ENCODE results near the gene ZNF776. TPM values are rescaled to one million over a fixed set of nuclear protein-coding genes. Genes with fewer than 3 reads are reported as not detected.
A peak's percentile ranks its signal among the peaks of the same experiment; 100 is the strongest.

Gene ZNF776
- total RNA-seq, 1 donor from 2014 or later = 29.6 TPM

DNA sequence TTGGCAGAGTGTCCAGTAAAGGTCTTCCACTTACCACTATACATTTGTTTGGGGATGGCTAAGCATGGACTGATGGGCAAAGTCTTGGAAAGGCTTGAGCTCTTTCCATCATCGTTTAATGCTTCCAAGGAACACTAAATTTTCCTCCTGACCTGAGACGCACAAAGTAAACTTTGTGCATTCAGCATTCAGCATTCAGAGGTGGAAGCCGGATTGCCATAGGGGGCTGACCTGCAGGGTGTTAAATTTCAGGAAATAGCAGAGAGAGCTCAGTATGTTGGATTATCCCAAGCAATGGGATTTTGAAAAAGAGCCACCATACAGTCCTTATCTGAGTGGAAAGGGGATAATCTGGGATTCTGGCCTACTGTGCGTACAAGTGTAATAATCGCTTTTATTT, 54.1 kb downstream of the ZNF776 start:
- Mint-ChIP-seq H3K36me3 (peaks cover 29% of the 10 kb centered on the region), H3K4me3 (peak overlapping the region; percentile 2), H3K9me3 (no peaks in the 10 kb centered on the region), H3K27ac (peak overlapping the region; percentile 91), H3K27me3 (no peaks in the 10 kb centered on the region), H3K4me1 (ENCODE audit: unreplicated experiment) (peaks cover 50% of the 10 kb centered on the region)
- TF ChIP-seq, protein P1, sequence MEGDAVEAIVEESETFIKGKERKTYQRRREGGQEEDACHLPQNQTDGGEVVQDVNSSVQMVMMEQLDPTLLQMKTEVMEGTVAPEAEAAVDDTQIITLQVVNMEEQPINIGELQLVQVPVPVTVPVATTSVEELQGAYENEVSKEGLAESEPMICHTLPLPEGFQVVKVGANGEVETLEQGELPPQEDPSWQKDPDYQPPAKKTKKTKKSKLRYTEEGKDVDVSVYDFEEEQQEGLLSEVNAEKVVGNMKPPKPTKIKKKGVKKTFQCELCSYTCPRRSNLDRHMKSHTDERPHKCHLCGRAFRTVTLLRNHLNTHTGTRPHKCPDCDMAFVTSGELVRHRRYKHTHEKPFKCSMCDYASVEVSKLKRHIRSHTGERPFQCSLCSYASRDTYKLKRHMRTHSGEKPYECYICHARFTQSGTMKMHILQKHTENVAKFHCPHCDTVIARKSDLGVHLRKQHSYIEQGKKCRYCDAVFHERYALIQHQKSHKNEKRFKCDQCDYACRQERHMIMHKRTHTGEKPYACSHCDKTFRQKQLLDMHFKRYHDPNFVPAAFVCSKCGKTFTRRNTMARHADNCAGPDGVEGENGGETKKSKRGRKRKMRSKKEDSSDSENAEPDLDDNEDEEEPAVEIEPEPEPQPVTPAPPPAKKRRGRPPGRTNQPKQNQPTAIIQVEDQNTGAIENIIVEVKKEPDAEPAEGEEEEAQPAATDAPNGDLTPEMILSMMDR (conservative IDR thresholded peaks at IDR 0.05) = no peak
- no peak for DNase-seq (ENCODE audit: extremely low spot score, unreplicated experiment)

DNA sequence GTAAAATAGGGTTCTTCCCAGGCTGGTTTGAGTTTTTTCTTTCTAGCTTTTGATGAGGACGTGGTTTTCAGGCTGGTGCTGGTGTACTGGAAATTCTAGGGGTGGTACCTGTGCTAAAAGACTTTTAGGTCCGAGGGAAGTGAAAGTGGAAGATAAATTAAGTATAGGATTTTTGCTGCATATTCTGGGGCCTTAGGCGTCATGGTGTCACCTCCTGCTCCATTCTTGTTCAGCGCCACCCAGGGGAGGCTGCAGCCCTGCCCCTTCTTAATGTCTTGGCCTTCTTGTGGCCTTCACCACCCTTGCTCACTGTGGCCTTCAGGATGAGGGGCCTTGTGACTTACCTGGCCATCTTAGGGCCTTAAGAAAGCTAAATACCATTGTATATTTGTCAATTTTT, 55.7 kb downstream of the ZNF776 start:
- Mint-ChIP-seq H3K9me3 (no peaks in the 10 kb centered on the region), H3K36me3 (peaks cover 28% of the 10 kb centered on the region), H3K4me1 (ENCODE audit: unreplicated experiment) (peaks cover 53% of the 10 kb centered on the region), H3K4me3 (peak overlapping the region; percentile 53), H3K27ac (peak overlapping the region; percentile 88), H3K27me3 (no peaks in the 10 kb centered on the region)
- TF ChIP-seq, protein P1 (conservative IDR thresholded peaks at IDR 0.05) = no peak
- no peak for DNase-seq (ENCODE audit: extremely low spot score, unreplicated experiment)

DNA sequence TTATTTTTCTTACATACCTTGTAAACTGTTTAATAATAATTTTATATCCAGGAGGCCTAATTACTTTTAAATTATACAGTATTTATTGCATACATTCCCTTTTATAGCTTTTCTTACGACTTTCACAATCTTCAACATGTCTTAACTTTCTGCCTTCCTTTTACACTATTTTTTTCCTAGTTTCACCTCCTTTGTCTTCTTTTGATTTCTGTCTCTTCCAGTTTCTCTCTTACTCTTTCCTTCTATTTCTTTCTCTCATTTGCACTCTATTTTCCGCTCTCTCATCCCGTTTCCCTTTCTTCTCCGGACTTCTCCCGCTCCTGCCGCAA, 56.6 kb downstream of the ZNF776 start:
- Mint-ChIP-seq H3K27me3 (no peaks in the 10 kb centered on the region), H3K4me3 (peak overlapping the region; percentile 95), H3K9me3 (no peaks in the 10 kb centered on the region), H3K36me3 (peaks cover 34% of the 10 kb centered on the region), H3K4me1 (ENCODE audit: unreplicated experiment) (peaks cover 57% of the 10 kb centered on the region), H3K27ac (peak overlapping the region; percentile 98)
- TF ChIP-seq, protein P1 (conservative IDR thresholded peaks at IDR 0.05) = no peak
- no peak for DNase-seq (ENCODE audit: extremely low spot score, unreplicated experiment)

DNA sequence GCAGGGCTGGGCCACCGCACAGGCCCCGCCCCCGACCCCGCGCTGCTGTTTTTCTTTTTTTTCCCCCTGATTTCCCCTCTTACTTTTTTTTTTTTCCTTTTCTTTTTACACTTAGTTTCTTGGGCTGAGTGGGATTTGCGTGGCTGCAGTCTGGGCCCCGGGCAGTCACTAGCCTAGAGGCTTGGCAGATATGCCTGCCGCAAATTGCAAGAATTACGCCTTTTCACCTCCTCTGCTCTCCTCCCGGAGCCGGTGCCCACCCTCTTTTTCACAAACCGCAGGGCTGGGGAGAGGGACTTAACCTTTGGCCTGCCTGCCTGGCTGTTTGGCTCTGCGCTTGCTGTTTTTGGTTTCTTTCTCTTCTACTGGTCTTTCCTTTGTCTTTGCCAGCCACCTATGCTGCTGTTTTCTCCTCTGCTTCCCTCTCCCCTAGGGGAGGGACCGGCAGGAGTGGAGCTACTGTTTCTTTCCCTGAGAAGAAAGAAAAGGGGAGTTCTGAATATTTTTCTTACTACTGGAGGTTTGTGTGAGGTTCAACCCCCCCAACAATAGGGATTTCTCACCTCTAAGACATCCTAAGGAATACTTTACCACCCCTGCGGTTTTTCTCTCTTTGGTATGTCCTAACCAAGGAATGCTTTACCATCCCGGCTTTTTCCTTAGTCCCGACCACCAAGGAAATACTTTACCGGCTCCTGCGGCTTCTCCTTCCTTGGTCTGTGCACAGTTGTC, 57.1 kb downstream of the ZNF776 start:
- peaks cover 34% of the 10 kb centered on the region for H3K36me3 Mint-ChIP-seq
- H3K27ac Mint-ChIP-seq = peak overlapping the region; percentile 98
- H3K27me3 Mint-ChIP-seq = no peaks in the 10 kb centered on the region
- no peaks in the 10 kb centered on the region for H3K9me3 Mint-ChIP-seq
- TF ChIP-seq, protein P1 (conservative IDR thresholded peaks at IDR 0.05) = no peak
- peaks cover 57% of the 10 kb centered on the region for H3K4me1 Mint-ChIP-seq (ENCODE audit: unreplicated experiment)
- peak; percentile 74 for DNase-seq (ENCODE audit: extremely low spot score, unreplicated experiment)
- peak overlapping the region; percentile 95 for H3K4me3 Mint-ChIP-seq

DNA sequence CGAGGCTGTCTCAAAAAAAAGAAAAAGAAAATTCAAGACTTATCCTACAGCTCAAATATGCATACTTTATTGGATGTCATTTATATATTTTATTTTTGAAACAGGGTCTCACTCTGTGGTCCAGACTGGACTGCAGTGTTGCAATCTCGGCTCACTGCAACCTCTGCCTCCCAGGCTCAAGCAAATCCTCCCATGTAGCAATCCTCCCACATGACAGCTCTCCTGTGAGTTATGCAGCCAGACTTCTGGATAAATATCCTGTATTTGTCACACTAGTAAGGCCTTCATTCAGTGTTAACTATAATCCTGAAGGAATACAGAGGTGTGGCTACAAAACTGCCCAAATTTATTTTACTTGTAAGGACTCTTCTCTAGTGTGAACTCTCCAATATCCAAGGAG, 60.9 kb downstream of the ZNF776 start:
- TF ChIP-seq, protein P1 (conservative IDR thresholded peaks at IDR 0.05) = no peak
- peaks cover 36% of the 10 kb centered on the region for H3K36me3 Mint-ChIP-seq
- H3K4me1 Mint-ChIP-seq (ENCODE audit: unreplicated experiment) = peaks cover 38% of the 10 kb centered on the region
- DNase-seq (ENCODE audit: extremely low spot score, unreplicated experiment) = no peak
- H3K4me3 Mint-ChIP-seq = peak overlapping the region; percentile 34
- H3K27me3 Mint-ChIP-seq = no peaks in the 10 kb centered on the region
- no peaks in the 10 kb centered on the region for H3K9me3 Mint-ChIP-seq
- H3K27ac Mint-ChIP-seq = peak overlapping the region; percentile 6

Other genes starting within 250 kb of the ZNF776 start
- gene ZNF773, start 246.9 kb upstream of the ZNF776 start, total RNA-seq (ENCODE audit: low replicate concordance) = 9.6 and 9.8 TPM in 2 replicates
- 8.5 and 9.2 TPM in 2 replicates for gene ZNF549, start 219.5 kb upstream of the ZNF776 start, total RNA-seq (ENCODE audit: low replicate concordance)
- gene ZNF550, start 187.0 kb upstream of the ZNF776 start, total RNA-seq (ENCODE audit: low replicate concordance) = 15.9 and 18.7 TPM in 2 replicates
- 9.1 and 10.3 TPM in 2 replicates for gene ZNF416, start 167.9 kb upstream of the ZNF776 start, total RNA-seq (ENCODE audit: low replicate concordance)
- gene ZIK1, start 162.7 kb upstream of the ZNF776 start, total RNA-seq (ENCODE audit: low replicate concordance) = 11.5 and 17.6 TPM in 2 replicates
- 4.8 and 4.9 TPM in 2 replicates for gene ZNF530, start 146.9 kb upstream of the ZNF776 start, total RNA-seq (ENCODE audit: low replicate concordance)
- 24.7 and 27.1 TPM in 2 replicates for gene ZNF134, start 132.6 kb upstream of the ZNF776 start, total RNA-seq (ENCODE audit: low replicate concordance)
- 15.2 and 26.5 TPM in 2 replicates for gene ZNF211, start 113.6 kb upstream of the ZNF776 start, total RNA-seq (ENCODE audit: low replicate concordance)
- gene ZSCAN4, start 77.9 kb upstream of the ZNF776 start, total RNA-seq (ENCODE audit: low replicate concordance) = not detected in 2 replicates
- gene ZNF551, start 64.8 kb upstream of the ZNF776 start, total RNA-seq (ENCODE audit: low replicate concordance) = 14.4 and 16.1 TPM in 2 replicates
- gene ZNF154, start 37.6 kb upstream of the ZNF776 start, total RNA-seq (ENCODE audit: low replicate concordance) = 13.2 and 15.4 TPM in 2 replicates
- 5.9 and 7.8 TPM in 2 replicates for gene ZNF671, start 19.2 kb upstream of the ZNF776 start, total RNA-seq (ENCODE audit: low replicate concordance)
- 19.6 and 25.3 TPM in 2 replicates for gene ZNF586, start 22.9 kb downstream of the ZNF776 start, total RNA-seq (ENCODE audit: low replicate concordance)
- 19.0 and 30.4 TPM in 2 replicates for gene ZNF552, start 68.1 kb downstream of the ZNF776 start, total RNA-seq (ENCODE audit: low replicate concordance)
- 20.9 and 25.5 TPM in 2 replicates for gene ZNF587B, start 83.5 kb downstream of the ZNF776 start, total RNA-seq (ENCODE audit: low replicate concordance)
- gene ZNF587, start 103.0 kb downstream of the ZNF776 start, total RNA-seq (ENCODE audit: low replicate concordance) = 48.2 and 61.3 TPM in 2 replicates
- 28.2 and 38.3 TPM in 2 replicates for gene ZNF814, start 142.2 kb downstream of the ZNF776 start, total RNA-seq (ENCODE audit: low replicate concordance)
- gene ZNF417, start 169.8 kb downstream of the ZNF776 start, total RNA-seq (ENCODE audit: low replicate concordance) = 20.8 and 26.8 TPM in 2 replicates
- gene ZNF418, start 188.6 kb downstream of the ZNF776 start, total RNA-seq (ENCODE audit: low replicate concordance) = 14.3 and 24.6 TPM in 2 replicates
- 10.2 and 10.4 TPM in 2 replicates for gene ZNF256, start 200.9 kb downstream of the ZNF776 start, total RNA-seq (ENCODE audit: low replicate concordance)
- 1.0 and 2.5 TPM in 2 replicates for gene C19orf18, start 227.7 kb downstream of the ZNF776 start, total RNA-seq (ENCODE audit: low replicate concordance)

Measured in type B pancreatic cell (in vitro differentiated cells).